Measurements from ENCODE around the gene KAT2A.
"Not testable (repeated sequence)": the region's sequence is repeated elsewhere in the genome, so short reads cannot be mapped to it uniquely, and the experiment has no call there.

Gene KAT2A

DNA sequence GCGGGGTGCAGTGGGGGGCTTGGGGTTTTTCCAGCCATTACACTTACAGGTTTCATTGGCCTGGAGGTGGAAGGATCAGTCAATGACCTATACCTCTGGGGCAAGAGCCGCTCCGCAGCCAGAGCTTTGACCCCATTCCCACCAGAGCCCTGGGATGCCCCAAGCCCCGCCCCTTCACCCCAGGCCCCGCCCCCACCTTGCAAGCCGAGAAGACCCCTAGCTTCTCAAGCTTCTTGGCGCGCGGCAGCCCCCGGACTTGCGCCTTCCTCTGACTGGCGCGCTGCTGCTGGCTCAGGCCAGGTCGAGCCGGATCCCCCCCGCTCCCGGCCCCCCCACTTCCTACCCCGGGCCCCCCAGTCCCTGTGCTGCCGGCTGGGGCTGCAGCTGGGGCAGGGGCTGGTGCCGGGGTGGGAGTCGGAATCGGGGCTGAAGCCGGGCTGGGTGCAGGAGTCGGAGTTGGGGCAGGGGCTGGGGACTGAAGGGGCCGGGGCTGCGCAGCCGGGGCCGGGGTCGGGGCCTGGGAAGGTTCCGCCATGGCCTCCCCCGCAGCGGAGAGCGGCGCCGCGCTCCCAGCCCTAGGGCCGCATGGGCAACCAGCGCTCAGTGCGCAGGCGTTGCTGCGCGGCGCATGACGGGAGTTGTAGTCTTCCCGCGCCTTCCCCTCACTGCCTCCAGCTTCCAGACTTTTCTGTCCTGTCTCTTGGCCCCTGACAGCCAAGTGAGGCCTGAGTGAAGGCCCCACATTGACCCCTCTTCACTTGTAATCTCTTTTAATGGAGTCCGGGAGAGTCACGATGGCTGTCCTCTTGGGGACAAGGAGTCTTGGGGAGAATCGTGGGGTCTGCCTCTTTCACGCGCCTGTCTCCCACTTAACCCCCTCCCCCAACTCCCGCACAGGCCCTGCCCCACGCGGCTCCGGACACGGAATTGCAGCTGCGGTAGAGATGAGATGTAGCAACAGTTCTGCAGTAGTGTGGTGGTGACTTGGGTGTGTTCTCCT lies at the start of gene KAT2A:
TSS of gene KAT2A (minus strand) at position 598 of the 1,000 bp plus-strand sequence. CDS start at position 535, 63 bp downstream.
- DNase-seq (ENCODE audit: low read depth in 2 of 2), result peak; percentile 69 to 73

DNA sequence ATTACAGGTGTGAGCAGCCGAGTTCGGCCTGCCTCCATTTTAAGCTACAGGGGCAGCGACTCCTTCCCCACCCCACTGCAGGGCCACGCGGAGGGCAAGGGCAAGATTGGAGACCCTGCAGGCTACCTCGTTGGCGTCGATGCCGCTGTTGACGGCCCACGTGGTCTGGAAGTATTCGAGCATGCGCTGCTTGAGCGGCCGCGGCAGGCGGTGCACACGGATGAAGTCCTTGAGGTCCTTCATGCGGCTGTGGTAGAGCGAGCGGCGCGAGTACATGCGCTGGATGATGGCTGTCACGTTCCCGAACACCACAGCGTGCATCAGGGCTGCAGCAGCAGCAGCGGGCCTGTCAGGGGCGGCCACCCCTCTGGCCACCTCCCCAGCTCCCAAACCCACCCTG lies 48.2 kb upstream of the KAT2A start:
- DNase-seq (ENCODE audit: low read depth in 2 of 2), result no peak

DNA sequence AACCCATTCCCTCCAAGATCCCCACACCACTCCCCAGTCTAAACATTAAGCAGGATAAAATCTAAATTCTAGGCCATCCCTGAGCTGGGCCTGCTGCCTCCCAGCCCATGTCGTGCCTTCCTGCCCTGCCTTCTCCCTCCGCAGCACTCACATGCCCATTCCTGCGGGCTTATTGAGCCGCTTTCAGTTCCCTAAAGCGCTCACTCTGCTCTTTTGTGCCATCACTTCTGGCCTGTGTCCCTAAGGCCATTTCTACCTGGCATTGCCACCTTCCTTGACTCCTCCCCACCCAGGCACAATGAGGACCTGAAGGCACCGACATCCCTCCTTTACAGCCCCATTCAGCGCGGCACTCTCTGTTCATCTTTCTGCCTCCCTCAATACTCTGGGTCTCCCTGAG lies 46.6 kb upstream of the KAT2A start:
- DNase-seq (ENCODE audit: low read depth in 2 of 2), result no peak

DNA sequence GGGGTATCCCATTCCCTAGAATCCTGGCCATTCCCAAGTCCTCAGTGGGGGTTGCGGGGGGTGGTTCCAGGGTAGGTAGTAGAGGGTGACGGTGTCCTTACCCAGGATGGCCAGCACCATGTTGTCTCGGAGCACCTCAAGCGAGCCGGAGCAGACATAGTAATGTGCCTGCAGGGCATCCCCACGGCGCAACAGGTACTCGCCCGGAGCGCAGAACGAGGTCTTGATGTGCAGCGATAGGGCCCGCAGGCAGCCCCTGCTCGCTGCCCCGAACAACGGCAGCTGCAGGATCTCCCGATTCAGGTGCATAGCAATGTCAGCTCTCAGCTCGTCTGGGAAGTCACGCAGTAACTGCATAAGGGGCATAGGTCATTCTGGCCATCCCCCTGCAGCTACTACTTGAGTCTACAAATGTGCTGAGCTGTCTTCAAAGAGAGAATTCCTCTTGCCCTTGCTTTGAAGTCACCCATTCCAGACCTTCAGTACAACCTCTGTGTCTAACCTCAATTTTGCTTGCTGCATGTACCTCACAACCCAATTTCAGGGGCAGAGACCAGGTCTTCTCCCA lies 45.1 kb upstream of the KAT2A start:
- no peak for DNase-seq (ENCODE audit: low read depth in 2 of 2)

DNA sequence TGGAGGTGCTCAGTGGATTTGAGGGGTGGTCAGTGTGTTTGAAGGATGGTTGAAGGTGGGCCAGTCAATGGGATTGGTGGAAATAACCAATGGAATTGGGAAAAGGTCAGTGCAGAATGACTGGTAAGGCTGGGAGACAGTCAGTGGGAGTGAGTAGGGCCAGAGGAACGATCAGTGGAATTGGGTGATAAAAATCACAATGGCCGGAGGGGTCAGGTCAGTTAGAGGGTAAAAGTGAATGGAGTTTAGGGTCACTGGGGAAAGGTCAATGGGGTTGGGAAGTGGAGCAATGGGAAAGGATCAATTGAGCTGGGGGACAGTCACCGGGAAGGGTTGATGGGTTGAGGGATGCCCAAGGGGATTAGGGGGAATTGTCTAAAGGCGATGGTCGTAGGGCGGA lies 44.6 kb upstream of the KAT2A start:
- DNase-seq (ENCODE audit: low read depth in 2 of 2), result no peak

DNA sequence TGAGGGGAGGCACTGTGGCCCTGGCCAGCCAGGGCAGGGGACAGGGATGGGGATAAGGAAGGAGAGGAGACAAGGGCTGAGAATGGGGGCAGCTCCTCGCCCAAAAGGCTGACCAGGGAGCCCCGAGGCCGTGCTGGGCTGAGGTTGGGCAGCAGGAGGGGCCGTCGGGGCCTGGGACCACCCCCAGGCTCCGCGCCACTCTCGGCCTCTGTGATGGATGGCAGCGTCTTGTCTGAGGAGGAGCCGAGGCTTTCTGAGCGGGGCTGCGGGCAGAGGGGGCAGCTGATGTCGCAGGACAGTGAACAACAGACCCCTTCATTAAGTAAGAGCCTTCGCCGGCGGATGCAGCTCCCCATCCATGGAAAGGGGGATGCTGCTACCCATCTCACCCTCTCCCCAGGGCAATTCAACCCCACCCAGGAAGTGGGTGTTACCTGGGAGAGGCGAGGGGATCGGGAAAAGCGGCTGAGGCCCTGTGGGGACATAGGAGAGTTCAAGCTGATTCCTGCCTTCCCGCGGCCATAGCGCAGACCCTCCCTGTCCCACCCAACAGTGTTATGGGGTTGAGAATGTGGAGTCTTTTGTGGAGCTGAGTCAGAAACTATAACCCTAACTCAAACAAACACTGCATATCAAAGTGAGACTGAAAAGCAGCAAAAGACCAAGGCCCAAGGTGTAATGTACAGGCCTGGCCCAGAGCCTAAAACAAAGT lies 42.7 kb upstream of the KAT2A start:
- no peak for DNase-seq (ENCODE audit: low read depth in 2 of 2)

DNA sequence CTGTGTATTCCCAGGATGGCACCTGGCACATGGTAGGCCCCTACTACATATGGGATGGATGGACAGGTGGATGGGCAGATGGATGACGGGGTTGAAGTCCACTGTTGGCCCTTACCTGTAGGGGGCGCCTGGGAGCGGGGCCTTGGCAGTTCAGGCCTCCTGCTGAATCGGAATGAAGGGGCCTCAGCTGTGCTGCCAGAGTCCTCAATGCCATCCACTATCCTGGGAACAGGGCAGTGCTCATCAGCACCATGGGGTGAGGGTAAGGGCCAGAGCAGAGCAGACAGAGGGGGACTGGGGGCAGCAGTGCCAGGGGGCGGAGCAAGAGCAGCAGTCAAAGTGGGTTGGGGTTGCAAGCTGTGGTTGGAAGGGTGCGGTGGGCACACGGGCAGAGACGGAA lies 41.9 kb upstream of the KAT2A start:
- DNase-seq (ENCODE audit: low read depth in 2 of 2), result peak in 1 of 2 donors; percentile 51

DNA sequence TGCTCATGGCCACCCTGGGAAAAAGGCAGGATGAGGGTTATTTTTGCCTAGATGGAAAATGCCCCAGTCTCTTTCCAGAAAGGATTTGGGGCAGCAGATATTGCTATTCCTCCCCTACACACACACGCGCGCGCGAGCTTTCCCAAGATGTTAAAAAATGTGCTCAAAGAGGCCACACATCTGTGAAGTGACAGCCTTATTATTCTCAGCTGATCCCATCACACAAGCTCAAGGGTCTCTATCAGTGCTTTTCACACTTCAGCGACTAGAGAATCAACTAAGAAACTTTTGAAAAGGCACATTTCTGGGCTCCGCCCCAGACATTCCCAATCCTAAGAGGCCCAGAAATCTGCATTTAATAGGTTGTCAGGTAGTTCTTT lies 39.4 kb upstream of the KAT2A start:
- DNase-seq (ENCODE audit: low read depth in 2 of 2), result no peak

DNA sequence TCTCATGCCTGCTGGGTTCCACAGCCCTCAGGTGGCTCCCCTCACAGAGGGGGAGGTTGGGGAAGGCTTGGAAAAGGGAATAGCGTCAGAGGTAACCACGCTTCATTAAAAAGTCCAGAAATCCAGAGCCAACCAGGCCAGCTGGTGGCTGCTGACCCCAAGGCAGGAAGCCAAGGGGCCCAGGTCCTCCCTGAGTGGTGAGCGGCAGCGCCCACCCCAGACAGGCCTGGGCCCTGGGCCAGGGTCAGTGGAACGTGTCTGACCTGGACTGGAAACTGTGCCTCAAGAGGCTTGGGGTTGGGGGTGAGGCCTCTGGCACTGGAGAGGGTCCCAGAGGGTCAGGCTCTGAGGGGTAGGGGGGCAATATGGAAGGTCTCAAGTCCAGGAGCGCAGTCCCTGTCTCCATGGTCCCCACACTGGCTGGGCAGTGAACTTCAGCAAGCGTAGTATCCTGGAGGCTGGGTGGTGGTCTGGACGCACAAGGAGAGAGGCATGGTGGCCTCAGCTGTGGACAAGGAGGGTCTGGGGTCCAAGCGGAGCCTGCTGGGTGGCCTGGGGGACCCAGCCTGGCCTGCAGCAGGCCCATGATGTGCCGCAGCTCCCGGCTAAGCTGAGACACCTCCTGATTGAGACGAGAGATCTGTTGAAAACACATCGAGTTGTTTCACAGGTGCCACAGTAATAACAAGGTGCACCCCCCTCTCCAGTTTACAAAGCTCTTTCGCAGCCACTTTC lies 38.8 kb upstream of the KAT2A start:
- no peak for DNase-seq (ENCODE audit: low read depth in 2 of 2)

DNA sequence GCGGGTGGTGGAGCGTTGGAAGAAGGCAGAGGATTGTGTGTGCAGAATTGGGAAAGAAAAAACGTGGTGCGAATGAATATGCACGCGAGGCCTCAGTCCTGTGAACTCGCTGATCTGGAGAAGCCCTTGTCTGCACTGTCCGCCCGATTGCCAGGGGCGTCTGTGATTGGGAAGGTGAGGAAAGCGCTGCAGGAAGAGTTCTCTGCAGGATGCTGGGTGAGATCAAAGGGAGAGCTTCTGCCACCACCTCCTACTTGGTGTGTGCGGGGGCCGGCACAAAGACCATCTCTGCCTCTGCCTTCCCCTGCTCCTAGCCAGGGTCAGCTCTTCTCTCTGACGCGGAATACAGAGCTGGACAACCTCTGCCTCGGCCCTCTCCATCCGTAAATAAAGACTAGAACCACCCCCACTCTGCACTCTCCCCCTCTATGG lies 34.5 kb upstream of the KAT2A start:
- no peak for DNase-seq (ENCODE audit: low read depth in 2 of 2)

DNA sequence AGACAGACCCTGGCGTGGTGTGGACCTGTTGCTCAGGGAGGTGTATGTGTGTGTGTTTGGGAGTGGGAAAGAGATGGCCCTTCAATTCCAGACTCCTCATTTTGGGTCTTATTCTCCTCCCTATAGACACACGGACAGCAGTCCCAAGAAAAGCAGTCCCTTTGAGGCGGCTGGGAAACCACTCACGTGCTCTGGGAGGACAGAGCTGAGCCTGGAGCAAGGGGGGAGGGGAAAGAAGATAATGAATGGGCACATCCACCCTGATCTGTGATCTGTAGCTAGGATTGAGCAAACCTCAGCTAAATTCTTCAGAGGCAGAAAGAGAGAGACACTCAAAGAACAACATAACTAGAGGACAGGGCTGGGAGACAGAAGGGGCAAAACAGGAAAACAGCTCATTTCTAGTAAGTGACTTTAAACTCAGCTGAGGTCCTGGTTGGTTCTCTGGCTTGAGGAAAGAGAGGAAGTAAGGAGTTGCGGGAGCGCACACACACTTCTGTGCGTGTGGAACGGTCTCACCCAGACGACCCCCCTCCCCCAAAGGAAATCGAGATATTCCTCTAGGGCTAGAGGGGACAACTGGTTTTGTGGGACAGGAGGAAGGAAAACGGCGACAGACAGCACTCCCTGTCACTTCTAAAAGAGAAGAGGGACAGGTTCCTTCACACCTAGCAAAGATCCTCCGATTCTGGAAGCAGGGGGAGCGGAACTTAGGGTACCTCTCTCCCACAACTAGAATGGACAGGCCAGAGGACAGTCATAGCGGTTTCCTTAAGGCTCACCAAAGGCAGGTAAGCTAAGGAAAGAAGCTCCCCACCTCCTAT lies 33.0 kb upstream of the KAT2A start:
- no peak for DNase-seq (ENCODE audit: low read depth in 2 of 2)

DNA sequence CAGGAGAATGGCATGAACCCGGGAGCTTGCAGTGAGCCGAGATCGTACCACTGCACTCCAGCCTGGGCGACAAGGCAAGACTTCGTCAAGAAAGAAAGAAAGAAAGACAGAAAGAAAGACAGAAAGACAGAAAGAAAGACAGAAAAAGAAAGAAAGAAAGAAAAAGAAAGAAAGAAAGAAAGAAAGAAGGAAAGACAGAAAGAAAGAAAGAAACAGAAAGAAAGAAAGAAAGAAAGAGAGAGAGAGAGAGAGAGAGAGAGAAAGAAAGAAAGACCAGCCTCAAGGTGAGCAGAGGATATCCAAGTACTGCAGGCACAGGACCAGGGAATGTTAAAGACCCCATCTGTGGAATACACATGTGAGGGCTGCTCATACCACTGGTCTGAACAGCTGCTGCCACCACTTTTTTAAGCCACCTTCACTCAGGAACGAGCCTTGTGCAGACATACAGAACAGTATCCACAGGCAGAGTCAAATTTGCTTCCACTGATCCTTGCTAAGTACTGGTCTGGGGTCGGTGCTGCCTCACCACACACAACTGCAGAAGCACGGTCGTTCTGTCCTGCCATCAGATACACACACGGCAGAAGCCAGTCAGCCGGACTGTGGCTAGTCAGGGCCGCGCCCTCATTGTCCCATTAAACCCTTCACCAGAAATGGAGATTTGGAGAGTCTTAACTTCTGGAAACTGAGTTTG lies 25.9 kb upstream of the KAT2A start:
- no peak for DNase-seq (ENCODE audit: low read depth in 2 of 2)

DNA sequence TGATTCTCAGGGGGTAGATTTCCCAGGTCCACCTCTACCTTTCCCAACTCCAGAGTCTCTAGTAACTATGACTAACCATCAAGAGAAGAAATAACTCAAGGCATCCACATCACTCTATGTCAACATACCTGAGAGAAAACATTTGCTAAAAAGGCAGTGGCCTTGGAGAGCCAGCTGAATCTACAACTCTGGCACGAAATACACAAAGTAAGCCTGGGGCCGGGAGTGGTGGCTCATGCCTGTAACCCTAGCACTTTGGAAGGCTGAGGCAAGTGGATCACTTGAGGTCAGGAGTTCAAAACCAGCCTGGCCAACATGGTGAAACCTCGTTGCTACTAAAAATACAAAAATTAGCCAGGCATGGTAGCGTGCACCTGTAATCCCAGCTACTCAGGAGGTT lies 22.0 kb upstream of the KAT2A start:
- not testable (repeated sequence) for DNase-seq (ENCODE audit: low read depth in 2 of 2)

DNA sequence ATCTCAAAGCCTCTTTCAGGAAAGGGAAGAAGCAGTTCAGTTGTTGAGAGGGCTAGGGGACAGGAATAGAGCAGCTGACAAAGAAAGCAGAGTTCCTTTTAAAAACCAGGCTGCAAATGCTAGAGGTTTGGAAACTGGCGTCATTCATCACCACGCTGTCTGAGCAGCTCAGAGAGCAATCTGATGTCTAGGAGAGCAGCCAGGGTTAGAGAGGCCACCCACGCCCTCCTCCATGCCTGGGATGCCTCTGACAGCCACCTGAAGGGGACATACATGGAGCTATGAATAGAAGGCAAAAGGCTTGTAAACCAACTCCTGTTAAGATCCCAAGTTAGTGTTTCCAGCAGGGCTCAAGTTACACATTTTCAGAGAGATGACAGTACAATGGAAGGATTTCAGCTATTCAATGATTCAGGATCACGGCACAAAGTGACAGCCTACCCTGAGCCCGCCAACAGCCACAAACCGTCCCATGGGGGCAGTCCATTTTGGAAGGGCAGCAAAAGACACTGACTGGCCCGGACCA lies 21.3 kb upstream of the KAT2A start:
- DNase-seq (ENCODE audit: low read depth in 2 of 2), result no peak

DNA sequence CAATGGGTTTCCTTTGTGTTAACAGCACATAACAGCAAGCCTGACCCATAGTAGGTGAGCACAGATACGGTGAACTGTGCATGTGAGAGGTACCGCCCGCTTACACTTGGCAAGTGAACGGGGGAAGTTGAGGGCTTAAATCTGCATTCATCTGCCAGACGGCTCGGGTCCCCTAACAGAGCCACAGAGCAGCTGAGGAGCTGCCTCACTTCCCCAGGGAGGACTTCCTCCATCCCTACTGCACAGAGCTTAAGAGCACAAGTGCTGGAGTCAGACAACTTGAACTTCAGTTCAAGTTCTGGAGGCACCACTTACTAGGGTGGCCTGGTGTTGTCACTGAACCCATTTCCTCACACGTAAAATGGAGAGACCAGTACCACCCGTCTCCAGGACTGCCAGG lies 20.2 kb upstream of the KAT2A start:
- DNase-seq (ENCODE audit: low read depth in 2 of 2), result no peak

DNA sequence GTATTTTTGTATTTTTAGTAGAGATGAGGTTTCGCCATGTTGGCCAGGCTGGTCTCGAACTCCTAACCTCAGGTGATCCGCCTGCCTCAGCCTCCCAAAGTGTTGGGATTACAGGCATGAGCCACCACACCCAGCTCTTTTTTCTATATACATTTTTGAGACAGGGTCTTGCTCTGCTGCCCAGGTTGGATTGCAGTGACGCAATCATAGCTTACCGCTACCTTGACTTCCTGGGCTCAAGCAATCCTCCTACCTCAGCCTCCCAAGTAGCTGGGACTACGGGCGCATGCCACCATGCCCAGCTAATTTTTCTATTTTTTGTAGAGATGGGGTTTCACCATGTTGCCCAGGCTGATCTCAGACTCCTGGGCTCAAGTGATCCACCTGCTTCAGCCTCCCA lies 19.5 kb upstream of the KAT2A start:
- DNase-seq (ENCODE audit: low read depth in 2 of 2), result not testable (repeated sequence)

DNA sequence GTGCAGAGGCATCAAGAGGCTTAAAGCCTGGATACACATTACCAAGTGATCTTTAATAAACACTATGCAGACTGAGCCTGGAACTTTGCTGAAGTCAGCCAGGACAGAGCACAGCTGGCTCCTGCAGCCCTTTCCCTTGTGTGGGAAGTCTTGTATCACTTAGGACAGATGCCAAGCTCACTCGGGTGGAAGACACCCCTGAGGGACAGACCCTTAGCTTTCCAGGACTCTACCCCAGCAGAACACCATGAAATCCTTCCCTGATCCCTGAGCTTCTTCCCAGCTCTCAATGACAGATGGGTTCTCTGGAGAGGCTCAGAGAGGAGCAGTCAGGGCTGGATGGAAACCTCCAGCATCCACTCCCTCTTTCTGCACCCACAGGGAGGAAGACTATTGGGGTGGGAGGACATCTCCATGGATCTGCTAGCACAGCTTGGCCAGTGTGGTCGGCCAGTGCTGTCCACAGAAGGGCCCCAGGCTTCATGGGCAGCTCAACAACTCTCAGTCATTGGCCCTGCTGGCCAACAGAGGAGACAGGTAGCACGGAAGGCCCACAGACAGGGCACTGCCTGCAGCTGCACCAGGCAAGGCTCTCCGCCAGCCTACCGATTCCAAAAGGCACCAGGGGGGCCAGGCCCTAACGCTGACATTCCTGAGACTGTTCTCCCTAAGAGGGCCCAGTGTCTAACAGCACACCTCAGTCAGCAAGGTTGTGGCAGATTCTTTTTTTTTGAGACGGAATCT lies 17.8 kb upstream of the KAT2A start:
- no peak for DNase-seq (ENCODE audit: low read depth in 2 of 2)

DNA sequence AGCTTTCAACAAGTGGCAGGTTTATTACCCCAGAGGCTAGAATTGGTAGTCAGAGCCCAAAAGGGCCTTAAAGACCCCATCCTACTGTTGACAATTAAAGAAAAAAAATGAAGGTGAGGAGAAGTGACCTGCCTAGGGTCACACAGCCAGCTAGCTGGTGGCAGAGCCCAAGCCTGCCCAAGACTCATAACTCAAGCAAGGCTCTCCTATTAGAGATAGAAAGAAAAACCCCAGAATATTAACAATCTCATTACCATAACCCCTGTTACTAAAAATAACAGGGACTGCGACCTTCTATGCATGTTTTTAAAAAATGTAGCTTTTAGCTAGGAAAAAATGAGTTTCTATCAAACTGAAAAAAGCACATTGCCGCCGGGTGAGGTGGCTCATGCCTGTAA lies 15.5 kb upstream of the KAT2A start:
- no peak for DNase-seq (ENCODE audit: low read depth in 2 of 2)

Measured in activated CD4-positive, alpha-beta T cell treated with anti-CD3 and anti-CD28 coated beads for 24 hours (primary cell).